Measurements from ENCODE around the gene RPP40.

Gene RPP40

DNA sequence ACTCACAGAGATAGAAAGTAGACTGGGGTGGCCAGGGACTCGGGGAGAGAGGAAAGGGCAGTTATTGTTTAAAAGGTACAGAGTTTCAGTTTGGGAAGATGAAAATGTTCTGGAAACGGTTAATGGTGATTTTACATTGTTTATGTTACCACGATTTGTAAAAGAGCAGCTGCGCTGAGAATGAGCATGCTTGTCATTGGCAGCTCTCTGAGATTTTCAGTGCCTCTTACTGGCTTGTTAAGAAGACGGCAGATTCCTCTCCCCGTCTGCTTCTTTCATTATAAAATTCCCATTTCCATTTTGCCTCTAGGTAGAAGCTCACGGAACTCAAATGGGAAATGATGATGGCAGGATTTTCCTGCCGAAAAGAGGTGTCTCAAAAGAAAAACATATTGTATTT lies 41.6 kb upstream of the RPP40 start:
- no peak for DNase-seq (ENCODE audit: extremely low spot score)
- TF ChIP-seq FOXK2 (IDR thresholded peaks at IDR 0.05) (no peak), LEF1 (IDR thresholded peaks at IDR 0.05; ENCODE audit: borderline replicate concordance) (no peak), ARNT (IDR thresholded peaks at IDR 0.05) (no peak), TARDBP (IDR thresholded peaks at IDR 0.05) (no peak), SUZ12 (IDR thresholded peaks at IDR 0.05) (no peak), SP1 (IDR thresholded peaks at IDR 0.05) (no peak), CTBP1 (IDR thresholded peaks at IDR 0.05; ENCODE audit: borderline replicate concordance) (no peak), HDGF (IDR thresholded peaks at IDR 0.05; ENCODE audit: borderline replicate concordance) (no peak), ZNF384 (IDR thresholded peaks at IDR 0.05) (no peak), BHLHE40 (IDR thresholded peaks at IDR 0.05; ENCODE audit: borderline replicate concordance) (no peak), FOXA1 (IDR thresholded peaks at IDR 0.05) (no peak), NFRKB (IDR thresholded peaks at IDR 0.05) (no peak), L3MBTL2 (conservative IDR thresholded peaks at IDR 0.05) (no peak), ELF4 (IDR thresholded peaks at IDR 0.05) (no peak), FOXM1 (IDR thresholded peaks at IDR 0.05; ENCODE audit: borderline replicate concordance) (no peak)
- TF ChIP-seq, protein P1, sequence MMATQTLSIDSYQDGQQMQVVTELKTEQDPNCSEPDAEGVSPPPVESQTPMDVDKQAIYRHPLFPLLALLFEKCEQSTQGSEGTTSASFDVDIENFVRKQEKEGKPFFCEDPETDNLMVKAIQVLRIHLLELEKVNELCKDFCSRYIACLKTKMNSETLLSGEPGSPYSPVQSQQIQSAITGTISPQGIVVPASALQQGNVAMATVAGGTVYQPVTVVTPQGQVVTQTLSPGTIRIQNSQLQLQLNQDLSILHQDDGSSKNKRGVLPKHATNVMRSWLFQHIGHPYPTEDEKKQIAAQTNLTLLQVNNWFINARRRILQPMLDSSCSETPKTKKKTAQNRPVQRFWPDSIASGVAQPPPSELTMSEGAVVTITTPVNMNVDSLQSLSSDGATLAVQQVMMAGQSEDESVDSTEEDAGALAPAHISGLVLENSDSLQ (IDR thresholded peaks at IDR 0.05) = no peak
- ChIA-PET CTCF (no interaction called here), POLR2A (interaction anchor here (1.1 kb wide), 1 partner anchor 19 kb away, joined by 3 read pairs; no protein-coding TSS in a partner anchor)

DNA sequence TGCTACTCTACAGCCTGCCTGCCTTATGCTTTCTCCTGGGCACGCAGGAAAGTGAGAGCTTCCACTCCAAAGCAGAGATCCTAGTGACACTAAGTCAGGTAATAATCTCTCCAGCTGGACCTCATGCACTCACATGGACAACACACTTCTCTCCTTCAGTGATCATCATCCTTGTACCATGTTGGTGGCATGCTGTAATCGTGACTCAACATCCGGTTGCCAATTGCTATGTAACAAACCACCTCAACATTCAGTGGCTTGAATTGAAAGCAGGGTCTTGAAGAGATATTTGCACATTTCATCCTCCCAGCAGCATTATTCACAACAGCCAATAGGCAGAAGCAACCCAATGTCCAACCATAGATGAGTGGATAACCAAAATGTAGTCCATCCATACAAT lies 41.0 kb upstream of the RPP40 start:
- TF ChIP-seq SUZ12 (IDR thresholded peaks at IDR 0.05) (no peak), FOXM1 (IDR thresholded peaks at IDR 0.05; ENCODE audit: borderline replicate concordance) (no peak), ZNF384 (IDR thresholded peaks at IDR 0.05) (no peak), CTBP1 (IDR thresholded peaks at IDR 0.05; ENCODE audit: borderline replicate concordance) (no peak), ARNT (IDR thresholded peaks at IDR 0.05) (no peak), LEF1 (IDR thresholded peaks at IDR 0.05; ENCODE audit: borderline replicate concordance) (no peak), NFRKB (IDR thresholded peaks at IDR 0.05) (no peak), BHLHE40 (IDR thresholded peaks at IDR 0.05; ENCODE audit: borderline replicate concordance) (no peak), FOXA1 (IDR thresholded peaks at IDR 0.05) (no peak), TARDBP (IDR thresholded peaks at IDR 0.05) (no peak), FOXK2 (IDR thresholded peaks at IDR 0.05) (no peak), ELF4 (IDR thresholded peaks at IDR 0.05) (no peak), SP1 (IDR thresholded peaks at IDR 0.05) (no peak), L3MBTL2 (conservative IDR thresholded peaks at IDR 0.05) (no peak), HDGF (IDR thresholded peaks at IDR 0.05; ENCODE audit: borderline replicate concordance) (no peak)
- TF ChIP-seq, protein P1 (IDR thresholded peaks at IDR 0.05) = no peak
- CTCF ChIA-PET = no interaction called here
- POLR2A ChIA-PET = interaction anchor here (1.1 kb wide), 1 partner anchor 19 kb away, joined by 3 read pairs; no protein-coding TSS in a partner anchor
- no peak for DNase-seq (ENCODE audit: extremely low spot score)

DNA sequence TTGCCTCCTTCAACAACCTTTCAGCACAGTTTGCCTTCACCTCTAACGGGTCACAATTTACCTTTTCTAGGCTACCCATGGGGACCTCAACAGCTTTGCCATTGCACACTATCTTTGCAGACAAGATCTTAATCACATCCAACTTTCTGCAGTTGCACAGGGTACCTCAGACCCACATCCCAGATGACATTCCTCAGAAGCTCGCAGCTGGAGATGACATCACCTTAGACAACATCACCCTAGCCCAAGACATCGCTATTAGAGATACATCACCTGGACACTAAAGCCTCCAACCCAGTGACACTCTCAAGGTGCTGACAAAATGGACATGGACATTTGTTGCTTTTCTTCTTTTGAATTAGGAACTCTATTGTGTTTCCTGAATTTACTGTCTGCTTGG lies 38.6 kb upstream of the RPP40 start:
- ChIA-PET POLR2A (no interaction called here), CTCF (no interaction called here)
- DNase-seq (ENCODE audit: extremely low spot score) = no peak
- TF ChIP-seq NFRKB (IDR thresholded peaks at IDR 0.05) (no peak), ARNT (IDR thresholded peaks at IDR 0.05) (no peak), BHLHE40 (IDR thresholded peaks at IDR 0.05; ENCODE audit: borderline replicate concordance) (no peak), FOXA1 (IDR thresholded peaks at IDR 0.05) (no peak), ZNF384 (IDR thresholded peaks at IDR 0.05) (no peak), ELF4 (IDR thresholded peaks at IDR 0.05) (no peak), TARDBP (IDR thresholded peaks at IDR 0.05) (no peak)
- TF ChIP-seq, protein P1 (IDR thresholded peaks at IDR 0.05) = no peak

DNA sequence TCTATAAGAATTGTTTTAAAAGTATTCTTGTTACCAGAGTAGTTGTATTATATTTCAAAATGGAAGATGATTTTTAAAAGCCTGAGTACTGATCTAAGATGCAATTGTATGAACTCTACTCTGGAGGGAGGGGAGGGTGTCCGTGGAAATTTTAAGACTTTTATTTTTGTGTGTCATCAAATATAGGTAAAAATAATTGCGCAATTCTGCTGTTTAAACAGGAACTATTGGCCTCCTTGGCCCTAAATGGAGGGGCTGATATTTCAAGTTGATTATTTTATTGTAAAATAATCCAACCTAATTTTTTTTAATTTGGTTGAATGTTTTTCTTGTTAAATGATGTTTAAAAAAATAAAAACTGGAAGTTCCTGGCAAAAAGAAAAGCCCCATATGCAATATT lies 38.1 kb upstream of the RPP40 start:
- TF ChIP-seq NFRKB (IDR thresholded peaks at IDR 0.05) = no peak
- TF ChIP-seq BHLHE40 (IDR thresholded peaks at IDR 0.05; ENCODE audit: borderline replicate concordance) = no peak
- TF ChIP-seq TARDBP (IDR thresholded peaks at IDR 0.05) = no peak
- TF ChIP-seq ARNT (IDR thresholded peaks at IDR 0.05) = no peak
- no peak for TF ChIP-seq L3MBTL2 (conservative IDR thresholded peaks at IDR 0.05)
- TF ChIP-seq CTBP1 (IDR thresholded peaks at IDR 0.05; ENCODE audit: borderline replicate concordance) = no peak
- no peak for TF ChIP-seq LEF1 (IDR thresholded peaks at IDR 0.05; ENCODE audit: borderline replicate concordance)
- ChIA-PET POLR2A (no interaction called here), CTCF (interaction anchor here (0.6 kb wide), 1 partner anchor 10 kb away, joined by 3 read pairs; no protein-coding TSS in a partner anchor)
- DNase-seq (ENCODE audit: extremely low spot score) = no peak

GRCh38 chr6:5036269-5036668 lies 32.4 kb upstream of the RPP40 start:
- no peak for TF ChIP-seq ELF4 (IDR thresholded peaks at IDR 0.05)
- no peak for TF ChIP-seq SP1 (IDR thresholded peaks at IDR 0.05)
- no peak for TF ChIP-seq CTBP1 (IDR thresholded peaks at IDR 0.05; ENCODE audit: borderline replicate concordance)
- no peak for TF ChIP-seq FOXA1 (IDR thresholded peaks at IDR 0.05)
- no peak for TF ChIP-seq L3MBTL2 (conservative IDR thresholded peaks at IDR 0.05)
- no peak for TF ChIP-seq ARNT (IDR thresholded peaks at IDR 0.05)
- TF ChIP-seq LEF1 (IDR thresholded peaks at IDR 0.05; ENCODE audit: borderline replicate concordance) = no peak
- no peak for TF ChIP-seq FOXK2 (IDR thresholded peaks at IDR 0.05)
- no peak for TF ChIP-seq ZNF384 (IDR thresholded peaks at IDR 0.05)
- no peak for TF ChIP-seq FOXM1 (IDR thresholded peaks at IDR 0.05; ENCODE audit: borderline replicate concordance)
- no peak for TF ChIP-seq BHLHE40 (IDR thresholded peaks at IDR 0.05; ENCODE audit: borderline replicate concordance)
- no peak for DNase-seq (ENCODE audit: extremely low spot score)
- POLR2A ChIA-PET = interaction anchor here (1.7 kb wide), 1 partner anchor 9 kb away, joined by 4 read pairs; no protein-coding TSS in a partner anchor
- CTCF ChIA-PET = no interaction called here

GRCh38 chr6:5034736-5035135 lies 30.9 kb upstream of the RPP40 start:
- no peak for DNase-seq (ENCODE audit: extremely low spot score)
- TF ChIP-seq ELF4 (IDR thresholded peaks at IDR 0.05) (no peak), ARNT (IDR thresholded peaks at IDR 0.05) (no peak), L3MBTL2 (conservative IDR thresholded peaks at IDR 0.05) (no peak), FOXM1 (IDR thresholded peaks at IDR 0.05; ENCODE audit: borderline replicate concordance) (no peak), SUZ12 (IDR thresholded peaks at IDR 0.05) (no peak), SP1 (IDR thresholded peaks at IDR 0.05) (no peak), HDGF (IDR thresholded peaks at IDR 0.05; ENCODE audit: borderline replicate concordance) (no peak), CTBP1 (IDR thresholded peaks at IDR 0.05; ENCODE audit: borderline replicate concordance) (no peak), ZNF384 (IDR thresholded peaks at IDR 0.05) (no peak), TARDBP (IDR thresholded peaks at IDR 0.05) (no peak), NFRKB (IDR thresholded peaks at IDR 0.05) (no peak), FOXK2 (IDR thresholded peaks at IDR 0.05) (no peak), BHLHE40 (IDR thresholded peaks at IDR 0.05; ENCODE audit: borderline replicate concordance) (no peak), LEF1 (IDR thresholded peaks at IDR 0.05; ENCODE audit: borderline replicate concordance) (no peak), FOXA1 (IDR thresholded peaks at IDR 0.05) (no peak)
- TF ChIP-seq, protein P1 (IDR thresholded peaks at IDR 0.05) = no peak
- POLR2A ChIA-PET = no interaction called here
- CTCF ChIA-PET = interaction anchor here (0.6 kb wide), 2 partner anchors 77 to 223 kb away, joined by 3 to 5 read pairs; no protein-coding TSS in a partner anchor

All from HEK293T (cell line).